M059J (cell line): ENCODE measurements around the gene CYTH3. TPM values are rescaled to one million over a fixed set of nuclear protein-coding genes. Genes with fewer than 3 reads are reported as not detected.
"Not testable (repeated sequence)": the region's sequence is repeated elsewhere in the genome, so short reads cannot be mapped to it uniquely, and the experiment has no call there.

Experiments
- DNase-seq: peaks from one replicate; pipeline ENCODE4 v3.0.0-alpha.2; 2012; ENCODE audit warnings: low read depth
- total RNA-seq: library from RNA; depleted of rRNA; stranded (reverse); fragments of >200 nt; shearing (Covaris generic); gene quantifications from 2 replicates; pipeline ENCODE4 v1.2.3, GENCODE V29; 2014; rRNA removed

CYTH3 gene
- 15.0 and 29.6 TPM in 2 replicates for total RNA-seq

DNA sequence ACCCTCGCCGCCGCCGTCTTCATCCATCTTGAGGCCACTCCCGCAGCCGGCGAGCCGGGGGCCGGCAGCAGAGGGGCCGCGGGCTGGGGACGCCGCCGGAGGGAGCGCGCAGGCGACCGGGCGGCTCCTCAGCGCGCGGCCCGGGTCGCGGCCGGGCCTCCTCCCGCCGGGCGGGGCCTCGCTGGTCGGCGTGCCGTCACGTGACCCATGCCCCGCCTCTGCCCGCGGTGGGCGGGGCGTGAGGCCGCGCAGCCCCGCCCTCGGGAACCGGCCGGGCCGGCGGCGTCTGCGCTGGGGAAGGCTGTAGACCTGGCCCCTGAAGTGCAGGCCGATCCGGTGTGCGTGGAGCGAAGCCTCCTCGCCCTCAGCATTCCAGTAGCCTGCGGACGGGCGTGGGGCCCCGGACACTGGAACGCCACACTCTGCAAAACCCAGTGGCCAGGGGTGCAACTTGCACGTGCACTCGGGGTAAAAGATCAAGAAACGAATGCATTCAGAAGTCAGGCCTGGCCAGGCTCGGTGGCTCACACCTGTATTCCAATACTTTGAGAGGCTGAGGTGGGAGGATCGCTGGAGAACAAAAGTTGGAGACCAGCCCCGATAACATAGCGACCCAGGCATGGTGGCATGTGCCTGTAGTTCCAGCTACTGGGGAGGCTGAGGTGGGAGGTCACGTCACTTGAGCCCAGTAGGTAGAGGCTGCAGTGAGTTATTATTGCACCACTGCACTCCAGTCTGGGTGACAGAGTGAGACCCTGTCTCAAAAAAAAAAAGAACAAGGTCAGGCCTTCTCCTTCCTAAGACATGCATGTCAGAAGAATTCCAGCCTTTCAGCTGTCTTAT, at the start of gene CYTH3:
CYTH3 (minus strand) TSS at position 144 of the 843 bp plus-strand sequence; CDS start at position 27, 117 bp downstream.
- DNase-seq = peak; percentile 73

DNA sequence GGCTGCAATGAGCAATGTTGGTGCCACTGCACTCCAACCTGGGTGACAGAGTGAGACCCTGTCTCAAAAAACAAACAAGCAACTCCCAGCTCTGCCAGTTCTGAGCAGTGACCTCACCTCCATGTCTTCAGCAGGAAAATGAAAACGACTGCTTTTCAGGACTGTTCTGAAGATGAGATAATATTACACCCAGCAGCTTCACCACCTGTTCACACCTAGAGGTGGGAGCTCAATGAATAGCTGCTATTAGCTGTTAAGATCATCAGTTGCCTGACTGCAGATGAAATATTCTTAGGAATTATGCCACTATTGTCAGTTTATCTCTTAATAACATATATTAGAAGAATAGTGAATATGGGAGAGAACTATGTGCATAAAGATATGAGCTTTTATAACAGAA, 48.4 kb upstream of the CYTH3 start:
- DNase-seq = no peak

- peak; percentile 68 for DNase-seq
These were observed 45.5 kb upstream of the CYTH3 start for GRCh38 chr7:6317797-6318438.

- DNase-seq = no peak
These were observed 43.8 kb upstream of the CYTH3 start for GRCh38 chr7:6316226-6316625.

DNA sequence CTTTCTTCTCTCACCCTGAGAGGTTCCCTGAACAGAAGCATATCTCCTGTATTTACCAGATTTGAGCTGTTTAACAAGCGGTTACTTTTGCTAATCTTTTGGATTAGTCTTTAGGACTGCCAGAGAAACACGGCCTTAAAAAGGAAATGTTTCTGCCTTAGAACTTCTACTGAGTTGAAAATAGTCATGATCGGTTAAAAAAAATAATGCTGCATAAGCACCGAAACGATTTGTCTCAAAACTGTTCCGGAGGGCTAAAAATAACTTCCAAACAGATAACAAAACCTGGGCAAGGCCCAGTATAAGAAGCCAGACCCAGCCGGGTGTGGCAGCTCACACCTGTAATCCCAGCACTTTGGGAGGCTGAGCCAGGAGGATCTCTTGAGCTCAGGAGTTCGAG, 43.3 kb upstream of the CYTH3 start:
- DNase-seq = no peak

- no peak for DNase-seq
These were observed 38.0 kb upstream of the CYTH3 start for GRCh38 chr7:6310271-6310993.

DNA sequence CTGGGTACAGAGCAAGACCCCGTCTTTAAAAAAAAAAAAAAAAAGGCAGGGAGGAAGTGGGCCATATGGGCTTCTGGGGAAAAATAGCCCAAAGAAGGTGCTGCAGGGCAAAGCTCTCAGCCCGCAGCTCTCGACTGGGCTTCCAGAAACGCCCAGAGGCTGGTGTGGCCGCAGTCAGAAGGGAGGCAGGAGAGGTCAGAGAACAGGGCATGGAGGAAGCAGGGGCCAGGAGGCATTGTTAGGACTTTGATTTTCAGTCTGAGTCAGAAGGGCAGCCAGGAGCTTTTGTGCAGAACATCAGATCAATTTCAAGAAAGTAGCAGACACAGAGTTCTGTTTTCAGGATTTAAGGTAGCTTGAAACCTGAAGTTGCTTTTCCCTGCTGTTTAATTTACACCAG, 35.3 kb upstream of the CYTH3 start:
- peak; percentile 59 for DNase-seq

DNA sequence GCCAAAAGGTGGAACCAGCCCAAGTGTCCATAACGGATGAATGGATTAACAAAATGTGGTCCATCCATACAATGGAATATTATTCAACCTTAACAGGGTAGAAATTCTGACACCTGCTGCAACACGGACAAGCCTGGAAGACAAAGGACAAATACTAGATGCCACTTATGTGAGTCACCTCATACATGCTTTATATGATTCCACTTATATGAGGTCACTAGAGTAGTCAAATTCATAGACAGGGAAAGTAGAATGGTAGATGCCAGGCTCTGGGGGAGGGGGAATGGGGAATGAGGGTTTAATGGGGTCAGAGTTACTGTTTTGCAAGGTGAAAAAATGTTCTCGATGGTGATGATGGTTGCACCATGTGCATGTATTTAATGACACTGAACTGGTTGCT, 34.0 kb upstream of the CYTH3 start:
- DNase-seq = peak; percentile 91

GRCh38 chr7:6305330-6305729, 32.9 kb upstream of the CYTH3 start:
- DNase-seq = no peak

DNA sequence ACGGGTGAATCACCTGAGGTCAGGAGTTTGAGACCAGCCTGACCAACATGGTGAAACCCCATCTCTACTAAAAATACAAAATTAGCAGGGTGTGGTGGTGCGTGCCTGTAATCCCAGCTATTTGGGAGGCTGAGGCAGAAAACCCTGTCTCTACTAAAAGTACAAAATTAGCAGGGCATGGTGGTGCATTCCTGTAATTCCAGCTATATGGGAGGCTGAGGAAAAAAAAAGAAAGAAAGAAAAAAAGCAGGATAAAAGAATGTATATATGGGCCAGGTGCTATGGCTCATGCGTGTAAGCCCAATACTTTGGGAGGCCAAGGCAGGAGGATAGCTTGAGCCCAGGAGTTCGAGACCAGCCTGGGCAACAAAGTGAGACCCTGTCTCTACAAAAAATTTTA, 29.0 kb upstream of the CYTH3 start:
- not testable (repeated sequence) for DNase-seq

- no peak for DNase-seq
These were observed 27.4 kb upstream of the CYTH3 start for GRCh38 chr7:6299774-6300173.

DNA sequence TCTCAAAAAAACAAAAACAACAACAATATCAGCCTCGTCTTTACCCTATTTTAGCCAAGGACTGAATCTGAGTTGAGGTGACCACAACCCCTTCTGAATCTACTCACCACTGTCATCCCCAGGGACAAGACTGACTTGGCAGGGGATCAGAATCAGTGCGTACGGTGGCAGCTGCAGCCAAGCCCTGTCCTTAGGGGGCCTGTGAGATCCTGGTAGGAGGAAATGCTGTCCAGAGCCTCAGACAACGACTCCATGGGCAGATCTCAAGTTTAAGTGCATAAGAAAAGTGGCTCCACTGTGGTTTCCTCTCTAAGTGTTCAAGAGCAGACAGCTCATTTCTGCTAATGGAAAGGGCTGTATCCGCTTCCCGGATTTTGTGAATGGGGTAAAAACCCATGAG, 22.4 kb upstream of the CYTH3 start:
- no peak for DNase-seq

- no peak for DNase-seq
These were observed 20.8 kb upstream of the CYTH3 start for GRCh38 chr7:6293202-6293601.

DNA sequence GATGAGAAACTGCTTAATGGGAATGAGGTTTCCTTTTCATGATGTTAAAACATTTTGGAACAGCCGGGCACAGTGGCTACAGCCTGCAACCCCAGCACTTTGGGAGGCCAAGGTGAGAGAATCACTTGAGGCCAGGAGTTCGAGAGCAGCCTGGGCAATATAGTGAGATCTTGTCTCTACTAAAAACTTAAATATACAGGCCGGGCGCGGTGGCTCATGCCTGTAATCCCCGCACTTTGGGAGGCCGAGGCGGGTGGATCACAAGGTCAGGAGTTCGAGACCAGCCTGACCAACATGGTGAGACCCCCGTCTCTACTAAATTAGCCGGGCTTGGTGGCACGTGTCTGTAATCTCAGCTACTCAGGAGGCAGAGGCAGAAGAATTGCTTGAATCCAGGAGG, 19.5 kb upstream of the CYTH3 start:
- not testable (repeated sequence) for DNase-seq

GRCh38 chr7:6291531-6291930, 19.1 kb upstream of the CYTH3 start:
- no peak for DNase-seq

DNA sequence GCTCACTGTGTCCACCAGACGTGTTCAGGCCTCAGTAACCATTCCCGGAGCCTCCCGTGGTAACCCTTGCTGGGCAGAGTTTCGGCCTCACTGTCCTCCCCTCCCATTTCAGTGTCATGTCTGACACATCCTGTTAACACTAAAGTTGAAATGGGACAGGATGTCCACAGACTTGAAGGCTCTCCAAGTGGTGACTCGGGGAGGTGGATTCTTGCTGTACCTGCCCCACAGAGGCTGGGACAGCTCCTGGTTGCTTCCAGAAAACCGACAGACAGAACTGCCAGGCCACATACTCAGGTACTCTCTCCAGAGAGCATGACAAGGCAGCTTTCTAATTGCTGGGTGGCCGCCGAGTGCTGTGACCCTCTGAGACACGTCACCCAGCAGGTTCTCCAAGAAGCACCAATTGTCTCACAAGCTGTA, 17.9 kb upstream of the CYTH3 start:
- DNase-seq = peak; percentile 65

- DNase-seq = no peak
These were observed 15.9 kb upstream of the CYTH3 start for GRCh38 chr7:6288270-6288860.

DNA sequence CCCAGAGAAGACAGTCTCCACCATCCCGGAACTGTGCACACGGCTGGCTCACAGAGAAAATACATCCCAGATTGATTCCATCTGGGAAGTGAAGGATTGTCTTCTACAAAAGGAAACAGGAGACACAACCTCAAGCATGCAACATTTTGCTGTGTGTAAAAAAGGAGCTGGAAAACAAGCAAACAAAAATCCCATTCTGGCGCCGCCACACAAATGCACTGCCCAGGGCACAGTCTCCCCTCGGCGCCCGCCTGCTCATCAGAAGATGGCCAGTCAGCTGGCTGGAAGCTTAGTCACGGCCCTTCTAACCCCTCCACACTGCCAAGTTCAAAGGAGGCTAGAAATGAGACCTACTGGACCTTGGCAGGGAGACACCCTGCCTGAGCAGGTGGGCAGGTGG, 14.1 kb upstream of the CYTH3 start:
- DNase-seq = peak; percentile 75

DNA sequence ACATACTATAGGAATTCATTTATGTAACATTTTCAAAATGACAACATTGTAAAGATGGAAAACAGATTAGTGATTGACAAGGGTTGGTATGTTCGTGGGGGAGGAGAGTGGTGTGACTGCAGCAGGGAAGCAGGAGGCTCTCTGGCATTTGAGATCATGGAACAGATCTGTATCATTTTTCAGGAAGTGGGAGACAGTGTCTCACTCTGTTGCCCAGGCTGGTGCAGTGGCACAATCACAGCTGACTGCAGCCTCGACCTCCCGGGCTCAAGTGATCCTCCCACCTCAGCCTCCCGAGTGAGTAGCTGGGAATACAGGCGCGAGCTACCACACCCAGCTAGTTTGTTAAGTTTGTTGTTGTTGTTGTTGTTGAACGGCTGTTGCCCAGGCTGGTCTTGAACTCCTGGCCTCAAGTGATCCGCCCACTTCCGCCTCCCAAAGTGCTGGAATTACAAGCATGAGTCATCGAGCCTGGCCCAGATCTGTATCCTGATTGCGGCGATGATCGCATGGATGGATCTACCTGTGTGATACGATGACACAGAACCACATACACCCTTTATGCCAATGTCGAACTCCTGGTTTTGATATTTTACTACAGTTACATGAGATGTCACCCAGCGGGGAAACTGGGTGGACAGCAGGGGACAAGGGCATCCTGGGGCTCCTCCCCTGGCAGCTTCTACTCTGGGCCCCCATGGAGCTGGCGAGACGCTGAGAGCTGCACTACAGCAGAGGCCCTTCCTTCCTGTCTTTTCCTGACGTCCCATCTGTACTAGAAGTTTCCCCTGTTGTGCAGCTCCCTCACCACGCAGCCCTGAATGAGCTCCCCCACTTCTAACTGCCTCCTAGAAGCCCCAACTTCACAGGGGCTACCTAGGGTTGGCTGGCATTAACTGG, 12.3 kb upstream of the CYTH3 start:
- peak; percentile 88 for DNase-seq

GRCh38 chr7:6284055-6284400, 11.6 kb upstream of the CYTH3 start:
- peak; percentile 92 for DNase-seq

GRCh38 chr7:6283391-6284054, 11.1 kb upstream of the CYTH3 start:
- DNase-seq = peak; percentile 90
